Tibial nerve (tissue), 4 donors: ENCODE data around the gene HMOX2.

Source experiments
- EP300 ChIP-seq, 2 donors: sonication (generic); formaldehyde crosslinking; IDR thresholded peaks; one replicate each; pipeline ENCODE4 v1.6.1; 2017; ENCODE audit warnings: antibody characterized with exemption in 2 of 2, mild to moderate bottlenecking in 1 of 2
- POLR2A ChIP-seq, 2 donors: fragments of 450-650 bp; IDR thresholded peaks; one replicate each; pipeline ENCODE4 v1.6.1; 2017; ENCODE audit warnings: antibody characterized with exemption in 2 of 2, mild to moderate bottlenecking in 2 of 2, moderate library complexity in 2 of 2
- TF ChIP-seq, protein P1 (sequence below), 5 experiments: fragments of 200-600 bp in 3 of 5; fragments of 450-650 bp in 2 of 5; sonication (generic) in 3 of 5; IDR thresholded peaks; one replicate each; pipeline ENCODE4 v1.5.1; 2016 to 2019; ENCODE audit warnings: antibody characterized with exemption in 5 of 5, mild to moderate bottlenecking in 3 of 5, moderate library complexity in 2 of 5

DNA sequence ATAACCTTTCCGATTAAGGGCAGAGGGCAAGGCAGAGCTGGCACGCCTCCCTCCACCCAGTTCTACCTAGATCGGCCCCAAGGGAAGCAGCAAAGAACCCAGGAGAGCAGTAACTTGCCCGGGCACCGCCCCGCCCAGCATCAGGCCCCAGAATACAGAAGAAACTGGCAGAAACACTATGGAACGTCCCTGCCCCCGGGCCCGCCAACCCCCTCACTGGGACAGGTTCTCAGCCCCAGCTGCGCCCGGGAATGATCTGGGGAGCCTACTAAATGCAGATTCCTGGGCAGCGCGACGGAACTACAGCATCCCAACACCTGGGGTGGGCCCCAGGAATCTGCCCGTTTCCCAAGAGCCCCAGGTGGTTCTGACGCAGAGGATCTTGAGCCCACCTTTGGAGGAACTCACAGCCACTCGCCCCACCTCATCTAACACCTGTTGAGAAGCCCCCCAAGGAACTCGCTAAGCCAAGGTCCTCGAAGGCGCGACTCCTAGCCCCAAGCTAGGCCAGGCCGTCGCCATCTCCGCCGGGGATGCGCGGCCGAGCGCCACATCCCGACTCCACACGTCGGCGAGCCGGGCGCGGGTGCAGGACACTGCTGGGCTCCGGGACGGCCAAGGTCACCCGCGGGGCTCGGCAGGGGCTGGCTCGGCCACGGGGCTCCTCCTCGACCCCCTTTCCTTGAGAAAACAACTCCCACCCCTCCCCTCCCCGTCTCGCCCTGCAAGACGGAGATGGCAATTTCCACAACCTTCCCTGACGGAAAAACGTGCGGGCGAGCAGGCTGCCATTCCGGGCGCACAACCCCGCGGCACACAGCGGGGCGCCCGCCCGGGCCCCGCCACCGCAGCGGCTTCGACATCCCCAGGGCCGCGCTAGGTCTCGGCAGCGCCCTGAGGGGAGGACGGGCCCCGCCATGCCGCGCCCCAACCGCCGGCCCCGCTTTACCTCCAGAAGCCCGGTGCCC, 61.5 kb downstream of the HMOX2 start:
- TF ChIP-seq POLR2A (IDR thresholded peaks at IDR 0.05) (no peak), EP300 (IDR thresholded peaks at IDR 0.05) (peak in 1 of 2 donors; percentile 4)
- TF ChIP-seq, protein P1, sequence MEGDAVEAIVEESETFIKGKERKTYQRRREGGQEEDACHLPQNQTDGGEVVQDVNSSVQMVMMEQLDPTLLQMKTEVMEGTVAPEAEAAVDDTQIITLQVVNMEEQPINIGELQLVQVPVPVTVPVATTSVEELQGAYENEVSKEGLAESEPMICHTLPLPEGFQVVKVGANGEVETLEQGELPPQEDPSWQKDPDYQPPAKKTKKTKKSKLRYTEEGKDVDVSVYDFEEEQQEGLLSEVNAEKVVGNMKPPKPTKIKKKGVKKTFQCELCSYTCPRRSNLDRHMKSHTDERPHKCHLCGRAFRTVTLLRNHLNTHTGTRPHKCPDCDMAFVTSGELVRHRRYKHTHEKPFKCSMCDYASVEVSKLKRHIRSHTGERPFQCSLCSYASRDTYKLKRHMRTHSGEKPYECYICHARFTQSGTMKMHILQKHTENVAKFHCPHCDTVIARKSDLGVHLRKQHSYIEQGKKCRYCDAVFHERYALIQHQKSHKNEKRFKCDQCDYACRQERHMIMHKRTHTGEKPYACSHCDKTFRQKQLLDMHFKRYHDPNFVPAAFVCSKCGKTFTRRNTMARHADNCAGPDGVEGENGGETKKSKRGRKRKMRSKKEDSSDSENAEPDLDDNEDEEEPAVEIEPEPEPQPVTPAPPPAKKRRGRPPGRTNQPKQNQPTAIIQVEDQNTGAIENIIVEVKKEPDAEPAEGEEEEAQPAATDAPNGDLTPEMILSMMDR (IDR thresholded peaks at IDR 0.05) = no peak
